Endodermal cell (in vitro differentiated cells): ENCODE results near the gene CEMP1. TPM values are rescaled to one million over a fixed set of nuclear protein-coding genes. Genes with fewer than 3 reads are reported as not detected.
A peak's percentile ranks its signal among the peaks of the same experiment; 100 is the strongest.

Experiments used
- DNase-seq: peaks from one replicate; pipeline ENCODE4 v3.0.0-alpha.2; 2017
- H3K27ac ChIP-seq: 2 replicates; pipeline ENCODE4 v1.5.1; 2013; ENCODE audit warnings: mild to moderate bottlenecking, low read depth, low read length, moderate library complexity
- H3K27me3 ChIP-seq: 2 replicates; pipeline ENCODE4 v1.6.1; 2013; ENCODE audit warnings: mild to moderate bottlenecking, low read length, moderate library complexity; ENCODE audit not compliant: insufficient read depth, control insufficient read depth, poor library complexity, severe bottlenecking
- H3K36me3 ChIP-seq: 2 replicates; pipeline ENCODE4 v1.7.0; 2013; ENCODE audit warnings: mild to moderate bottlenecking, low read length, moderate library complexity; ENCODE audit not compliant: control insufficient read depth, insufficient read depth
- H3K4me1 ChIP-seq: one replicate; pipeline ENCODE4 v1.7.0; 2013; ENCODE audit warnings: low read length; ENCODE audit not compliant: control insufficient read depth, insufficient read depth
- H3K4me3 ChIP-seq: 2 replicates; pipeline ENCODE4 v1.5.1; 2013; ENCODE audit warnings: mild to moderate bottlenecking, low read length, moderate library complexity
- H3K9ac ChIP-seq: 2 replicates; pipeline ENCODE4 v1.6.1; 2013; ENCODE audit warnings: mild to moderate bottlenecking, low read length, moderate library complexity; ENCODE audit not compliant: poor library complexity, severe bottlenecking; ENCODE audit errors: extremely low read depth
- H3K9me3 ChIP-seq: 2 replicates; pipeline ENCODE4 v1.6.1; 2013; ENCODE audit warnings: mild to moderate bottlenecking, low read length, moderate library complexity; ENCODE audit not compliant: control insufficient read depth
- H3K27ac Mint-ChIP-seq: 2 replicates; pipeline ENCODE4 v1.8.0; 2020; ENCODE audit warnings: mixed read lengths
- H3K27me3 Mint-ChIP-seq: 2 replicates; pipeline ENCODE4 v1.8.0; 2021; ENCODE audit warnings: mild to moderate bottlenecking, mixed read lengths; ENCODE audit not compliant: insufficient read depth
- H3K36me3 Mint-ChIP-seq: 2 replicates; pipeline ENCODE4 v1.8.0; 2020; ENCODE audit warnings: low read depth, mixed read lengths
- H3K4me1 Mint-ChIP-seq: 2 replicates; pipeline ENCODE4 v1.8.0; 2020; ENCODE audit warnings: mixed read lengths
- H3K4me3 Mint-ChIP-seq: 2 replicates; pipeline ENCODE4 v1.8.0; 2020; ENCODE audit warnings: mild to moderate bottlenecking, moderate library complexity, mixed read lengths
- H3K9me3 Mint-ChIP-seq: 2 replicates; pipeline ENCODE4 v1.8.0; 2020; ENCODE audit warnings: mild to moderate bottlenecking, mixed read lengths
- WGBS, 2 experiments: methylation state at CpG; one replicate each; pipeline versions ENCODE4 v1.1.5 to v1.1.7; 2013; ENCODE audit warnings: missing lambda C conversion rate in 2 of 2, mixed read lengths in 1 of 2; ENCODE audit not compliant: insufficient coverage in 1 of 2, insufficient read length in 1 of 2; 5-methylcytosine and 5-hydroxymethylcytosine counted together
- total RNA-seq, 2 donors: library from RNA; stranded (reverse); fragmentation: NEBNext Ultra II Directional in 1 of 2; extraction: Animal tissue kit (Norgen Biotek cat#: 25700) in 1 of 2; gene quantifications; 2 replicates in 1 of 2; 3 replicates in 1 of 2; pipeline ENCODE4 v1.2.1, GENCODE V29; 2021
- TF ChIP-seq, protein P1 (sequence below): fragments of 200-600 bp; sonication (generic); conservative IDR thresholded peaks from 2 replicates; pipeline ENCODE4 v1.5.0; 2021; ENCODE audit warnings: antibody characterized with exemption, mild to moderate bottlenecking

Gene CEMP1
- total RNA-seq, 2 donors from 2014 or later, result 0.24 TPM; not detected in 1

DNA sequence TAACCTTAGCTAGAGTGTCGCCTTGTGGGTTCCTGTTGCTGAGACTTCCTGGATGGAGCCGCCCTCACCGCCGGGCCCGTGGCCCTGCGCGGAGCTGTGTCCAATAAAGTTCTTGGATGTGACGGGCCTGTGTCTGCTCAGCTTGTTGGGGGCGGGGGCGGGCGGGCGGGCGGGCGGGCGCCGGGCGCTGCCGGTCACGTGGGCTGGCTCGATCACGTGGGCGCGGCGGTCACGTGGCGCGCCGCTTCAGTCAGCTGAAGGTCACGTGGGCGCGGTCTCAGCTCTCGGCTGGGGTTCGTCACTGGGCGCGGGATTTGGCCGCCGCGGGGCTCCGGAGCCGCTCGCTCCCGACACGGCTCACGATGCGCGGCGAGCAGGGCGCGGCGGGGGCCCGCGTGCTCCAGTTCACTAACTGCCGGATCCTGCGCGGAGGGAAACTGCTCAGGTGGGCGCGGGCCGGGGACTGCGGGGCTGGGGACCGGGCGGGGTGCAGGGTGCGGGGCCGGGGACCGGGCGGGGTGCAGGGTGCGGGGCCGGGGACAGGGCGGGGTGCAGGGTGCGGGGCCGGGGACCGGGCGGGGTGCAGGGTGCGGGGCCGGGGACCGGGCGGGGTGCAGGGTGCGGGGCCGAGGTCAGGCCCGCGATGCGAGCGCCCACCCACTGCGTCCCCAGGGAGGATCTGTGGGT is 11.0 kb downstream of the CEMP1 start, which contains the start of gene AMDHD2:
TSS of gene AMDHD2 (plus strand) at position 275 of the 687 bp plus-strand sequence. CDS start at position 363, 88 bp downstream.
- Histone ChIP-seq H3K9me3 (no peaks in the 10 kb centered on the region), H3K27ac (peak within 1 kb of the TSS; percentile 44), H3K27me3 (no peaks in the 10 kb centered on the region), H3K9ac (peak within 1 kb of the TSS; percentile 83), H3K4me1 (peaks cover 10% of the 10 kb centered on the region), H3K36me3 (peaks cover 53% of the 10 kb centered on the region), H3K4me3 (peak within 1 kb of the TSS; percentile 88)
- WGBS, 2 experiments, result 0 to 1% methylated on average over 21 to 83 of the region's 83 CpGs
- H3K27ac Mint-ChIP-seq, result peak within 1 kb of the TSS; percentile 94
- H3K4me1 Mint-ChIP-seq, result peaks cover 34% of the 10 kb centered on the region
- no peaks in the 10 kb centered on the region for H3K27me3 Mint-ChIP-seq
- DNase-seq, result peak; percentile 95
- peaks cover 43% of the 10 kb centered on the region for H3K36me3 Mint-ChIP-seq
- H3K4me3 Mint-ChIP-seq, result peak within 1 kb of the TSS; percentile 73
- no peaks in the 10 kb centered on the region for H3K9me3 Mint-ChIP-seq
- TF ChIP-seq, protein P1, sequence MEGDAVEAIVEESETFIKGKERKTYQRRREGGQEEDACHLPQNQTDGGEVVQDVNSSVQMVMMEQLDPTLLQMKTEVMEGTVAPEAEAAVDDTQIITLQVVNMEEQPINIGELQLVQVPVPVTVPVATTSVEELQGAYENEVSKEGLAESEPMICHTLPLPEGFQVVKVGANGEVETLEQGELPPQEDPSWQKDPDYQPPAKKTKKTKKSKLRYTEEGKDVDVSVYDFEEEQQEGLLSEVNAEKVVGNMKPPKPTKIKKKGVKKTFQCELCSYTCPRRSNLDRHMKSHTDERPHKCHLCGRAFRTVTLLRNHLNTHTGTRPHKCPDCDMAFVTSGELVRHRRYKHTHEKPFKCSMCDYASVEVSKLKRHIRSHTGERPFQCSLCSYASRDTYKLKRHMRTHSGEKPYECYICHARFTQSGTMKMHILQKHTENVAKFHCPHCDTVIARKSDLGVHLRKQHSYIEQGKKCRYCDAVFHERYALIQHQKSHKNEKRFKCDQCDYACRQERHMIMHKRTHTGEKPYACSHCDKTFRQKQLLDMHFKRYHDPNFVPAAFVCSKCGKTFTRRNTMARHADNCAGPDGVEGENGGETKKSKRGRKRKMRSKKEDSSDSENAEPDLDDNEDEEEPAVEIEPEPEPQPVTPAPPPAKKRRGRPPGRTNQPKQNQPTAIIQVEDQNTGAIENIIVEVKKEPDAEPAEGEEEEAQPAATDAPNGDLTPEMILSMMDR, result no peak

DNA sequence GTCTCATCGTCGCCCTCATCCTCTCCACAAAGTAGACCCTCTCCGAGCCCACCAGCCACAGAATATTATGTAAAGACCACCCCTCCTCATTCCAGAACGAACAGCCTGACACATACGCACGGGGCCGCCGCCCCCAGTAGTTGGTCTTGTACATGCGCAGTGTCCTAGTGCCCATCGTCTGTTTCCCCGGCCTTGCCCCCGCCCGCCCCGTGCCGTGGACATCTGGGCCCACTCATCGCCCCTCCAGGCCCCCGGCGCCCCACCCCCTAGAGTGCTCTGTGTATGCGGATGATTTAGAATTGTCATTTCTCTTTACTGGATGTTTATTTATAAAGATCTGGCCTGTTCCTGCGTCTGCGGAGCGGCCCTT is 11.5 kb downstream of the CEMP1 start:
- peaks cover 35% of the 10 kb centered on the region for H3K4me1 Mint-ChIP-seq
- H3K27me3 Mint-ChIP-seq, result no peaks in the 10 kb centered on the region
- H3K4me1 ChIP-seq, result peaks cover 13% of the 10 kb centered on the region
- peaks cover 48% of the 10 kb centered on the region for H3K36me3 ChIP-seq
- WGBS, 2 experiments, result 82 to 83% methylated on average over 7 to 22 of the region's 22 CpGs
- TF ChIP-seq, protein P1, result no peak
- H3K27ac Mint-ChIP-seq, result peak overlapping the region; percentile 94
- H3K9ac ChIP-seq, result no peak overlapping the region
- no peaks in the 10 kb centered on the region for H3K9me3 ChIP-seq
- peak overlapping the region; percentile 73 for H3K4me3 Mint-ChIP-seq
- H3K36me3 Mint-ChIP-seq, result peaks cover 39% of the 10 kb centered on the region
- peak overlapping the region; percentile 44 for H3K27ac ChIP-seq
- no peak overlapping the region for H3K4me3 ChIP-seq
- H3K9me3 Mint-ChIP-seq, result no peaks in the 10 kb centered on the region
- H3K27me3 ChIP-seq, result no peaks in the 10 kb centered on the region
- no peak for DNase-seq

DNA sequence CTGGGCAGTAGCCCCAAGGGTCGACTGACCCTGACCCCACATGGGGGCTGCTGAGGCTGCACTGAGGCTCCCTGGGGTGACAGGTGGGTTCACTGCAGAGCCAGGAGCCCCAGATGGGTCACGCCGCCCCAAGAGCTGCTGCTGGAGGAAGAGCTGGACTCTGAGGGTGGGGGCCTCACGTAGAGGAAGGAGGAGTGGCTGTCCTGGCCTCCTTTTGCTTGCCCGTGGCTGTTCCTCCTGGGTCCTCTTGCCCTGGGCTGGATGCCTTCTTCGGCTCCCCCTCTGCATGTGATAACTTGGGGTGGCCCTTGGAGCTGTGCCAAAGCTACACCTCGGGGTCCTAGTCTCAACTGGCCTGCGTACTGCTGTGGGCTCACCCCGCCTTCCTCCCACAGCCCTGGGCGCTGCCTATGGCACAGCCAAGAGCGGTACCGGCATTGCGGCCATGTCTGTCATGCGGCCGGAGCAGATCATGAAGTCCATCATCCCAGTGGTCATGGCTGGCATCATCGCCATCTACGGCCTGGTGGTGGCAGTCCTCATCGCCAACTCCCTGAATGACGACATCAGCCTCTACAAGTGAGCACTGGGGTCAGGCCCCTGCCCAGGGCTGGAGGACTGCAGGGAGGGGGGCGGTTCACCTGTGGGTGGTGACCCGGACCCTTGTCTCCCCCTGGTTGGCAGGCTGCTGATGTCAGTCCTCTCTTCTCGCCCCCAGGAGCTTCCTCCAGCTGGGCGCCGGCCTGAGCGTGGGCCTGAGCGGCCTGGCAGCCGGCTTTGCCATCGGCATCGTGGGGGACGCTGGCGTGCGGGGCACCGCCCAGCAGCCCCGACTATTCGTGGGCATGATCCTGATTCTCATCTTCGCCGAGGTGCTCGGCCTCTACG is 12.1 kb downstream of the CEMP1 start:
- TF ChIP-seq, protein P1, result no peak
- Histone ChIP-seq H3K9me3 (no peaks in the 10 kb centered on the region), H3K4me1 (peaks cover 12% of the 10 kb centered on the region), H3K9ac (no peak overlapping the region), H3K36me3 (peaks cover 42% of the 10 kb centered on the region), H3K27ac (peak overlapping the region; percentile 44), H3K4me3 (no peak overlapping the region), H3K27me3 (no peaks in the 10 kb centered on the region)
- Mint-ChIP-seq H3K4me1 (peaks cover 29% of the 10 kb centered on the region), H3K27me3 (no peaks in the 10 kb centered on the region), H3K4me3 (peak overlapping the region; percentile 73), H3K36me3 (peaks cover 33% of the 10 kb centered on the region), H3K9me3 (no peaks in the 10 kb centered on the region), H3K27ac (peak overlapping the region; percentile 94)
- DNase-seq, result no peak
- 94 to 97% methylated on average over 27 to 39 of the region's 39 CpGs for WGBS, 2 experiments
